GM18867 (cell line): ENCODE measurements around the gene AQR.
A peak's percentile ranks its signal among the peaks of the same experiment; 100 is the strongest.
"Not testable (repeated sequence)": the region's sequence is repeated elsewhere in the genome, so short reads cannot be mapped to it uniquely, and the experiment has no call there.

Source experiments
- ATAC-seq: cut with Tn5 transposase; IDR thresholded peaks from one replicate; pipeline ENCODE4 v1.9.1; 2021; ENCODE audit warnings: mild to moderate bottlenecking, moderate library complexity; ENCODE audit not compliant: unreplicated experiment

AQR gene

DNA sequence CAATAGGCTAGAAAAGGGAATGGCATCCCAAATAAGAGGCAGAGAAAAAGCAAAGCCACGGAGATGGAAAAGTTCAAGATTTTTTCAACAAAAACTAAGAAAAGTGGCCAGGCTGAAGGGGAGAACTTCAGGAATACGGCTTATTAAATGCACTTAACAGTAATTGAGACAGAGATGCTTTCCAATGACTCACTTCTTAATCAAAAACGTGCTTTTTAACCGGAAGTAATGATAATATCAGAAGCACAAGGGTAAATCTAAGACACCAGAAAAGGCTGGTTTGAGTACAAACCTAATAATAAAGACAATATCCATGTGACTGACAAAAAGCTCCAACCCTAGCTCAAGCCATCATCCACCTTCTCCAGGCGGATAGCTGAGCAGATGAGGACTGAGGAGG, 149.4 kb downstream of the AQR start:
- no peak for ATAC-seq

DNA sequence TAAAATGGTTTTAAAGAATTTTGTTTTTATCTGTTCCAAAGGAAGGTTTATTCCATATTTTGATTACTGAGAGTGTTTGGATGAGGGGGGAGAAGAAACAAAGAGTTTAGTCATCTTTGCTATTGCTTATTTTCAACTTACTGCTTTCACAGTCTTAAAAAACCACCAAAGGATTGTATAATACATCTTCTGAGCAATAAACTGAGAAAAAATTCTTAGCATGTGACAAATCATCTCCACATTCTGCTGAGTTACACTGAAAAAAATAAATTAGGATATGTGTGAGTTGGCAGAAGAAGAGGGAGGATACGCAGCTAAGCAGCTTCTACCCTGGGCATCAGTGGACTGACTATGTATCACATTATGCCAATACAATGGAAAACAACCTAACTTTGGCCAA, 151.0 kb downstream of the AQR start:
- no peak for ATAC-seq

- no peak for ATAC-seq
Measured at GRCh38 chr15:34815836-34816235, 153.7 kb downstream of the AQR start.

DNA sequence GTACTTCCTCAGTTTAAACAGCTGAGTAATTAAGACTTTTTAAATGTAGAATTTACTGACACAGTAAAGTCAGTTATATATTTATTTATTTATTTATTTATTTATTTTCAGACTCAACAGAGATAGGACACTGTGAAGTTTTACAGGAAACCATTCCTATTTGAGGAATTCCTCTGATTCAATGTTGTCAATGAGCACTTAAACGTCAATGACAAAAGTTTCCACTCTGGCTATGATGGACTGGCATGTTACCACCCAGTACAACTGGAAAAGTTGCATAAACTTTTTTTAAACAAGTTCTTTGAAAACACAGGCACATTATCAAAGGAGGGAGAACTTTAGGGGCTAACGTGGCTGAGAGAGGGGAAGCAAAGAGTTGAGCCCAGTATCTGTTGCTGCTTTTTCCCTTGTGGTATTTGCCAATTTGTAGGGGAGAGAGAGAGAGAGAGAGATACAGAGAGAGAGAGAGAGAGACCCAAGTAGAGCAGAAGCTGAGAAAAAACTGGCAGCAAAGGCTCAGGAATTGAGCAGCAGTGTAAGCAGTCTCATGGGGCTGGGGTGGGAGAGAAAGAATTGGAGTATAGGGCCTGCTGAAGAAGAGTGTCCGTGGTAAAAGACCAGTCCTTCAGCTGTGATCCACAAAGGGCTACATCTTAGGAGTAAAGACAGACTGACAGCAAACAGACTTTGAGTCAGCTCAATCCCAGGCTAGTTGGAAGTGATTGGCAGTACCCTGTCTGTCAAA, 155.9 kb downstream of the AQR start:
- no peak for ATAC-seq

GRCh38 chr15:34812868-34813365, 156.6 kb downstream of the AQR start:
- ATAC-seq, result not testable (repeated sequence)

GRCh38 chr15:34812369-34812768, 157.2 kb downstream of the AQR start:
- ATAC-seq, result no peak

- ATAC-seq, result no peak
Measured at GRCh38 chr15:34810443-34811129, 159.0 kb downstream of the AQR start.

GRCh38 chr15:34809186-34809585, 160.4 kb downstream of the AQR start:
- peak; percentile 58 for ATAC-seq

DNA sequence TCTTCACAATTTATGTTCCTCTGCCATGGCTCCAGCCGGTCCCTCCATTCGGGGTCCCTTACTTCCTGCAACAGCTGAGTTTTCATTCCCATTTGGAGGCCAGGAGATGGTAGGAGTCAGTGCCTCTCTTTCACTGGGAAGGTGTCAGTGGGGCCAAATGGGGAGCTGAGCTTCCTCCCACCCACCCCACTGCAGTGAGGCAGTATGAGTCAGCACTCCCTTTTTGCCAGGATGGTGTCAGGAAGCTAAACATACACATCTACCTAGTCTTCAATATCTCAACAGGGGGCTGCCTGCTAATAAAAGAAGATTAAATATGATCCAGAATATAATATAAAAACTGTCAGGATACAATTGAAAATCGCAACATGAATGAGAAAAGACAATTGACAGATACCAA, 161.5 kb downstream of the AQR start:
- no peak for ATAC-seq

DNA sequence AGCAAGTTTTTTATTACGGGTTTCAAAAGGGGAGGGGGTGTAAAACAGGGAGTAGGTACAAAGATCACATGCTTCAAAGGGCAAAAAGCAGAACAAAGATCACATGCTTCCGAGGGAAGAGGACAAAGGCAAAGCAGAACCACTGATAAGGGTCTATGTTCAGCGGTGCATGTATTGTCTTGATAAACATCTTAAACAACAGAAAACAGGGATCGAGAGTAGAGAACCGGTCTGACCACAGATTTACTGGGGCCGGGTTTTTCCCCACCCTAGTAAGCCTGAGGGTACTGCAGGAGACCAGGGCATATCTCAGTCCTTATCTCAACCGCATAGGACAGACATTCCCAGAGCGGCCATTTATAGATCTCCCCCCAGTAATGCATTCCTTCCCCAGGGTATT, 162.3 kb downstream of the AQR start:
- not testable (repeated sequence) for ATAC-seq

GRCh38 chr15:34804776-34805175, 164.8 kb downstream of the AQR start:
- ATAC-seq, result no peak

DNA sequence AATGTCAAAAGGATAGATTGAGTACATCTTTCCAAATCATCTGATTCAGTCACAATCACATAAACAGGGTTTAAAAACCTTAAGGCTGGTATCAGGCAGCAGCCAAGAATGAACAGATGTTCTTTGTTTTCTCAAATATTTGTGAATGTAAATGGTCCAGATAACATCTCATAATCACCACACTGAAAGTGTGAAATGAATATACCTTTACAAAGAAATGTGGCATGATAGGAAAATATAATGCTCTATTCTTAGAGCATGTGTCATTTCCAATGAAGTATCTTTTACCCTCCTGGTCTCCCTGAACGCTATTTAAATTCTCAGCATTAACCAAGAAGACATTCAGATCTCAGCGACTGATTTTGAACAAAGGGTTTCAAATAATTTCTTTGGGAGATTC, 165.4 kb downstream of the AQR start:
- no peak for ATAC-seq

DNA sequence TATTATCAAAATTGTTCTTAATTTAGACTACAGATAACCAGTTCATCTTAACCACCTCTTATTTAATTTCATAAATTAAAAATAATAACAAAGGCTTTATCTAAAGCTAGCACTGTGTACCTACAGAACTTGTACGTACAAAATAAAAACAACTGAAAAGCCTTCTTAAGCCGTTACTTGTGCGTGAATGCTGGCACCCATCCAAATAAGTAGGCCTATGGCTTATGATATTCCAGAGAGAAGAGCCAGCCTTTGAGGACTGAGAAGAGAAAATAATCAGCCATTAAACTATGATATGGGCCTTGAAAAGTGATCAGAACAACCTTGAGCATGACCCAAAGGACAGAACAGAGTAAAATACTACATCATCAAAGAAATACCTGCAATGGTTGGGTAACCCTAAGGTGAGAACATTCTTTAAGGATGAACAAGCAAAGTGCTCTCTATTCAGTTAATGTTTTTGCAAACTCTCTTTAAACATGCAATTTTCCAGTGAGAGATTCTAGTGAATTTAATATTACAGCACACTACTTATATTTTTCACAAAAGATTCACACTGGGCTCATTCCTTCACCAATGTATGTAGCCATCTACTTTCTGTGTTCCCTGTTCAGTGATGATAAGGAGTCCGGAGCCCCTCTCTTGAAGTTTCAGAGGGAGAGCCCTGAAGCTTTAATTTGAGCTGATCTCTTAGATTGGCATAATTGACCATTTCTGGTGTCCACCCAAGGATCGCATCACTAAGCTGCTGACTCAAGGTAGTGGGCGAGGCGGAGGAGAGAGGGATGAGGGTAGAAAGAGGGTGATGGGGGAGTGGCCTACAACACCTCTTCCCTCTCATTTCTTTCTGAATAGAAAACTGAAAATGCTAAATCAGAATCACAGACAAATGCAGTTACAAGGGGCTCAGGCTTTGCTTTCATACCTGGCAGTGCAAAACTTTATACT, 166.5 kb downstream of the AQR start:
- ATAC-seq, result no peak

DNA sequence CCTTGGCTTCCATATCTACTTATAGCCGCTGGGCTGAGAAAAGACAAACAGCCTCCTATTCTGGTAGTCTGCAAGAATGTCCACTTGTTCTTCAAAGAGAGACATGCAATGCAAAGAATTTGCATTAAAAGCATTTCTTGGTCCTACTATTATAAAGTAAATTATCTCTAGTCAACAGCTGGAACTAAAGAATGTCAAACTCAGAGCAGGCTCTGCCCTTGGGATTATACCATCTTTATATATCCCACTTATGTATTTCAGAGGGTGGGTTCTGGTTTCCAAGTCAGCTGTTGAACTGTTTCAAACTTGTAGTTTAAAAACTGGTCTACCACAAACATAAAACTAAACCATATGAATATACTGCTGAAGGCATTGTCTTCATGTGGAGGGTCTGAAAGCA, 167.2 kb downstream of the AQR start:
- ATAC-seq, result no peak
